T-helper 2 cell treated with Interferon-gamma antibody and Interleukin-4, amounts not matched to agents 5 μg/mL and 100 μg/mL, for 36 hours (primary cell): ENCODE measurements around the gene RAB38.

Experiments
- DNase-seq: peaks from one replicate; pipeline ENCODE4 v3.0.0; 2021; ENCODE audit warnings: low spot score
- H3K27ac Mint-ChIP-seq: one replicate; pipeline ENCODE4 v1.8.0; 2021; ENCODE audit warnings: mild to moderate bottlenecking, mixed read lengths
- H3K27me3 Mint-ChIP-seq: one replicate; pipeline ENCODE4 v1.8.0; 2021; ENCODE audit warnings: low read depth, mixed read lengths
- H3K36me3 Mint-ChIP-seq: one replicate; pipeline ENCODE4 v1.8.0; 2021; ENCODE audit warnings: low read depth, mixed read lengths
- H3K4me1 Mint-ChIP-seq: one replicate; pipeline ENCODE4 v1.8.0; 2021; ENCODE audit warnings: low read depth, mixed read lengths
- H3K4me3 Mint-ChIP-seq: one replicate; pipeline ENCODE4 v1.8.0; 2022; ENCODE audit warnings: mild to moderate bottlenecking, moderate library complexity, mixed read lengths
- H3K9me3 Mint-ChIP-seq: one replicate; pipeline ENCODE4 v1.8.0; 2021; ENCODE audit warnings: mixed read lengths

The RAB38 gene

DNA sequence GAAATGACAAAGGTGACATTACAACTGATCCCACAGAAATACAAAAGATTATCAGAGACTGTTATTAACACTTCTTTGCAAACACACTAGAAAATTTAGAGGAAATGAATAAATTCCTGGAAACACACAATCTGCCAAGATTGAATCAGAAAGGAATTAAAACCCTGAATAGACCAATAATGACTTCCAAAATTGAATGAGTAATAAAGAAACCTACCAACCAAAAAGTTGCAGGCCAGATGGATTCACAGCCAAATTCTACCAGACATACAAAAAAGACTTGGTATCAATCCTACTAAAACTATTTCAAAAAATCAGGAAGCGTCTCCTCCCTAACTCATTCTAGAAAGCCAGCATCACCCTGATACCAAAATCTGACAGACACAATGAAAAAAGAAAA, 17.2 kb downstream of the RAB38 start:
- Mint-ChIP-seq H3K4me1 (no peaks in the 10 kb centered on the region), H3K9me3 (peaks cover 8% of the 10 kb centered on the region), H3K36me3 (no peaks in the 10 kb centered on the region), H3K27ac (no peak overlapping the region), H3K4me3 (no peak overlapping the region), H3K27me3 (peaks cover 20% of the 10 kb centered on the region)
- no peak for DNase-seq

DNA sequence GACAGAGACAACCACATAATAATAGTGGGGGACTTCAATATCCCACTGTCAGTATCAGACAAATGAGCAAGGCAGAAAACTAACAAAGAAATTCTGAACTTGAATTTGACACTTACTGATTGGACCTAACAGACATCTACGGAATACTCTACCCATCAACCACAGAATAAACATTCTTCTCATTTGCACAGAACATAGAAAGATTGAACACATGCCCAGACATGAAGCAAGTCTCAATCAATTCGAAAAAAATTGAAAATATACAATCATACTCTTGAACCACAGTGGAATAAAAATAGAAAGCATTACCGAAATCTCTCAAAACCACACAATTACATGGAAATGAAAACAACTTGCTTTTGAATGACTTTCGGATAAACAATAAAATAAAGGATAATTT, 17.9 kb downstream of the RAB38 start:
- no peak overlapping the region for H3K27ac Mint-ChIP-seq
- no peaks in the 10 kb centered on the region for H3K36me3 Mint-ChIP-seq
- H3K27me3 Mint-ChIP-seq = peaks cover 15% of the 10 kb centered on the region
- H3K4me1 Mint-ChIP-seq = no peaks in the 10 kb centered on the region
- H3K4me3 Mint-ChIP-seq = no peak overlapping the region
- peaks cover 8% of the 10 kb centered on the region for H3K9me3 Mint-ChIP-seq
- no peak for DNase-seq

DNA sequence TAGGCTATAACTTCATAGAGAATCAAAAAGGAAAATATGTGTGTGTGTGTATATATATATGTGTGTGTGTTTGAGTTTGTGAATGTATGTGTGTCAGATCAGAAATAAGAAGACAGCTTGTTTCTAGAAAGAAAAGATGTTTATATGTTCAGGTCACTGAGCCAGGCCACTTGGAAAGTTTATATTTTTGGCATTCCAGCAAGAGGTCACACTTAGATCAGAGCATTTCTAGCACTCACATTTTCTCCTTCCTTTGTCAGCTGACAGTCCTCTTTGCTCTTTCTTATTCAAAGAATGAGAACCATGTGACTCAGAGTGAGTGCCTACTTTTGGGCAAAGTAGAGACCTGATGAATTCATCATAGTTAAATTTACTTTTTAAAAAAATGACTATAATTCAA, 22.9 kb downstream of the RAB38 start:
- H3K9me3 Mint-ChIP-seq = peaks cover 8% of the 10 kb centered on the region
- H3K27me3 Mint-ChIP-seq = peaks cover 4% of the 10 kb centered on the region
- H3K4me3 Mint-ChIP-seq = no peak overlapping the region
- no peak overlapping the region for H3K27ac Mint-ChIP-seq
- H3K36me3 Mint-ChIP-seq = no peaks in the 10 kb centered on the region
- no peak for DNase-seq
- H3K4me1 Mint-ChIP-seq = no peaks in the 10 kb centered on the region

DNA sequence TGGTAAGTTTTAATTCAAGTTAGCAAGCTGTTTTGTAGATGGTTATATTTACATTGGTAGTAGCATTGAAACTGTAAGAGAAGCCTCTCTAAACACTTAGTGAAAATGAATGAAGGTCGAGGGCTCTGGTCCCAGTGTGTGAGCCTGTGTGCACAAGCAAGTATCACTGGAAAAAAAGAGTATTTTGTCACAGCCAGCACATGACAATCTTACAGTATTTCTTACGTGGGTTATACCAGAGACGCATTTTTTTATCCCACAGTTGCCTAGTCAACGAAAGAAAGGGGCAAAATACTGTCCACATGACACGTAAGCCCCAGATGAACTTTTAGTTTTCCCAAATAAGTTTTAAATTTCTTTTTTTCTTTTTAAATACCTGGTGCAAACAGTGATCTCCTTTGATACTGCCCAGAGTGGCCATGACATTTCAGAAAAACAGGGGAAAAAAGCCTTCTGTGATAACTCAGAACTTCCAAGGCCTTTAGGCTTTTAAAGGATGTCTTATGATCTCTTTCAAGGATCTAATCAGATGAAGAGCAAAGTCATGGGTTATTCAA, 23.5 kb downstream of the RAB38 start:
- H3K27me3 Mint-ChIP-seq = peaks cover 3% of the 10 kb centered on the region
- peaks cover 8% of the 10 kb centered on the region for H3K9me3 Mint-ChIP-seq
- H3K4me3 Mint-ChIP-seq = no peak overlapping the region
- H3K27ac Mint-ChIP-seq = no peak overlapping the region
- H3K36me3 Mint-ChIP-seq = no peaks in the 10 kb centered on the region
- H3K4me1 Mint-ChIP-seq = no peaks in the 10 kb centered on the region
- no peak for DNase-seq

DNA sequence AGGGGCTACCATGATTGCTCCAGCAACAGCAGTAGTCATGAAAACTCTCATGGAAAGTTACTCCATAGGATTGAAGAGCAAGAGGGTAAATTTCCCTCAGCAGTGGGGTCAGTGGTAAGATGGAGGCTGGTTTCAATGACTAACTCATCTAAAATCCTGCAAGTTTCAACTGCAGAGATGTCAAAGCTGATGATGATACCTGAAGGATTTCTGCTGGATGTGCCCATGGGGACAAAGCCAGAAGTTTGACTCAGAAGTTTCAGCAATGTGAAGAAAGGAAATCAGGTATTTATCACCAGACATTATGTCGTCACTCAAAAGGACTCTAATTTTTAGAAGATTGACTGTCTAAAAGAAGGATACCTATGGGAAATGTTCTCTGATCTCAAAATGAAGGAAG, 29.1 kb downstream of the RAB38 start:
- peaks cover under 1% of the 10 kb centered on the region for H3K27me3 Mint-ChIP-seq
- no peaks in the 10 kb centered on the region for H3K9me3 Mint-ChIP-seq
- no peaks in the 10 kb centered on the region for H3K4me1 Mint-ChIP-seq
- H3K27ac Mint-ChIP-seq = no peak overlapping the region
- no peak overlapping the region for H3K4me3 Mint-ChIP-seq
- DNase-seq = no peak
- no peaks in the 10 kb centered on the region for H3K36me3 Mint-ChIP-seq

DNA sequence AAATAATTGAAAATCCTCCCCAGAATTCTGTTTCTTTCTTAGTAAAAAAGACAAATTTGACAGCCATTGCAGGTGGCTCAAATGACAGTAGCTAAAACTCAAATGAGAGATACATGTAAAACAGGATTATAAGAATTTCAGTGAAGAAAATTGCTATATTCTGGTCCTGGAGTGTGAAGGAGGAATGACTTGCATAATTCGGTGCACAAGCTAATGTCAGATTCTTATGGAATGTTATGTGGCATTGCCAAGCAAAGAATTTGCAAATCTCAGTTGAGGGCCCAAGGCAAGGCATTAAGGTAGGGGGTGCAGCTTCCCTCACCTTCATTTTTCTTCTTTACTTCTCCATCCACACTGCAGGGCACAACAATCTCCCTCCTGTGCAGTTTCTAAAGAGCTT, 35.4 kb downstream of the RAB38 start:
- no peaks in the 10 kb centered on the region for H3K9me3 Mint-ChIP-seq
- no peaks in the 10 kb centered on the region for H3K36me3 Mint-ChIP-seq
- no peak for DNase-seq

DNA sequence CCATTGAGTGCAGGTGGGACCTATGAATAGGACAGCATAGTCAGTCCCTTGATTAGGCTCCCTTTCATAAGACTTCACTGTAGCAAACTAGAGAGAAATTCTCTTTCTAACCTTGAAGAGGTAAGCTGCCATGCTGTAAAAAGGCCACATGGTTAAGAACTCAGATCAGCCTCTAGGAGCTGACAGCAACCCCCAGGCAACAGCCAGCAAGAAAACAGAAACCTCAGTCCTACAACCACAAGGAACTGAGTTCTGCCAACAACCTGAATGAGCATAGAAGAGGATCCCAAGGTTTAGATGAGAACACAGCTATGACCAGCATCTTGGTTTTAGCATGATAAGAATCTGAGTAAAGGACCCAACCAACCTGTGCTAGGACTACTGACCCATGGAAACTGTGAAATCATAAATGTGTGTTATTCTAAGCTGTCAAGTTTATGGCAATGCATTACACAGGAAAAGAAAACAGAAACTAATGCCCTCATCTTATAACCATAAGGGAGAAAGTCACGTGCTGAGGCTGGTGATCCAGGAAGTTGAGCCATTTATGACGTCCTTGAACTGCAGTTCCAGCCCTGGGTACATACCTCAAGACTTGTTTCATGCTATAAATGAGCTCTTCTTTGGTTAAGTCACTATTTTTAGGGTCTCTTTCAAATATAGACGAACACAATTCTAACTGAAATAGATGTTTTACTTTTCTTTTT, 43.3 kb downstream of the RAB38 start:
- no peak for DNase-seq
- H3K4me3 Mint-ChIP-seq = no peak overlapping the region
- no peak overlapping the region for H3K27ac Mint-ChIP-seq
- no peaks in the 10 kb centered on the region for H3K9me3 Mint-ChIP-seq
- peaks cover 4% of the 10 kb centered on the region for H3K27me3 Mint-ChIP-seq
- H3K36me3 Mint-ChIP-seq = no peaks in the 10 kb centered on the region
- no peaks in the 10 kb centered on the region for H3K4me1 Mint-ChIP-seq

More for the DNA sequence above, 35.4 kb downstream of the RAB38 start:
- H3K4me1 Mint-ChIP-seq = no peaks in the 10 kb centered on the region
- H3K27ac Mint-ChIP-seq = no peak overlapping the region
- H3K27me3 Mint-ChIP-seq = peaks cover 2% of the 10 kb centered on the region
- H3K4me3 Mint-ChIP-seq = no peak overlapping the region

DNA sequence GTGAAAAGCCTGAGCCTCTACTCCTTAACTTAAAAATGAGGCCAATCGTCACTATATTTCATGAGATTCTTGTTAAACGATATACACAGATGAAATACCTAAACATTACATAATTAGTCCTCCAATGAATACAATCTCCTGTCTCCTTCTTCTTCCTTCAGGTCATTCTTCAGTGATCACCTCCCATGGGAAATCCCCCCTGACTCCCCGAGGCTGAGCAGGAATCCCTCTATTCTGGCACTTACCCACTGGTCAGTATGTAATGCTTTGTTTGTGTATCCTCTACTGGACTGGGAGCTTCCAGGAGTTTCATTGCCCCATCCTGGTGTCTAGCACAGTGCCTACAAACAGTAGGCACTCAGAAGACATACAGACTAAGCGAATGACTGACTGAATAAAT, 52.3 kb downstream of the RAB38 start:
- Mint-ChIP-seq H3K27me3 (peaks cover 7% of the 10 kb centered on the region), H3K4me3 (no peak overlapping the region), H3K4me1 (no peaks in the 10 kb centered on the region), H3K9me3 (no peaks in the 10 kb centered on the region), H3K27ac (no peak overlapping the region), H3K36me3 (no peaks in the 10 kb centered on the region)
- no peak for DNase-seq

DNA sequence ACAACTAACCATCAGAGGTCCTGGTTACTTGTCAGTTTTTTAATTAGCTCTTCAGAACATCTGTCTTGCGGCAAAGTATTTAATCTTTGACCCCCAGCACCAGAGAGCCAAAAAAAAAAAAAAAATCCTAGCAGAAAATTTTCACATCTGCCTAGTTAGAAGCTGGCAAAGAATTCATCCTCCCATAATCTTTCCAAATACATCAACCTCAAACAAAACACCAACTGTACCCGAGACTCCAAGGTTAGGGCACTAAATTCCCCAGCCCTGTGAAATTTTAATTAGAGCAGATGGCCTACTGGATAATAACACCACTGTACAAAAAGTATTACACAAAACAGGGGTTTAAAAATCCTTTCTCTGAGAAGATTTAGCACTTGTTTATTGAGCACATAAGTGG, 55.7 kb downstream of the RAB38 start:
- Mint-ChIP-seq H3K27ac (no peak overlapping the region), H3K36me3 (no peaks in the 10 kb centered on the region), H3K4me1 (no peaks in the 10 kb centered on the region), H3K4me3 (no peak overlapping the region), H3K27me3 (peaks cover 7% of the 10 kb centered on the region), H3K9me3 (no peaks in the 10 kb centered on the region)
- DNase-seq = no peak

DNA sequence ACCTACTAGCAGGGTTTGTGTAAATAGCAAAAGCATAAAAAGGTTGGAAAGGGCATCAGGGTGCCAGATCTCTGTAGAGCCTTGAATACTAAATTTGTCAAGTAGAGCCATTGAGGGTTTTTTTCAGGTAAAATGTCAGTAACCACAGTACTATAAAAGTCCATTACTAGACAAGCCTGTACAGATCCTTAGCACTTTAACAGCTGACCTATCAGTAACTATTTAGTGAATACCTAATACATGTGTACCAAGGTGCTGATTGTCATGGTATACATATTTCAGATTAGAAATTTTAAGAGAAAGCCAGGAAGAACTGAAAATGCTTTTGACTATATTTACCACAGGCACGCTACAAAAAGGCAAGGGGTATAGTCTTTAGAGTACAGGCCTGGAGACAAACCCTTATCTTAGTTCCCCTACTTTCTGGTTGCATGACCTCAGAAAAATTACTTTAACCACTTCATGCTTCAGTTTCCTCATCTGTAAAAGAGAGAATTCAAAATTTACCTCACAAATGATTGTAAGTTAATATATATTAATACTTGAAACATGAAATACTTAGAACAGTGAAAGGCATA, 57.9 kb downstream of the RAB38 start:
- DNase-seq = no peak
- no peaks in the 10 kb centered on the region for H3K4me1 Mint-ChIP-seq

DNA sequence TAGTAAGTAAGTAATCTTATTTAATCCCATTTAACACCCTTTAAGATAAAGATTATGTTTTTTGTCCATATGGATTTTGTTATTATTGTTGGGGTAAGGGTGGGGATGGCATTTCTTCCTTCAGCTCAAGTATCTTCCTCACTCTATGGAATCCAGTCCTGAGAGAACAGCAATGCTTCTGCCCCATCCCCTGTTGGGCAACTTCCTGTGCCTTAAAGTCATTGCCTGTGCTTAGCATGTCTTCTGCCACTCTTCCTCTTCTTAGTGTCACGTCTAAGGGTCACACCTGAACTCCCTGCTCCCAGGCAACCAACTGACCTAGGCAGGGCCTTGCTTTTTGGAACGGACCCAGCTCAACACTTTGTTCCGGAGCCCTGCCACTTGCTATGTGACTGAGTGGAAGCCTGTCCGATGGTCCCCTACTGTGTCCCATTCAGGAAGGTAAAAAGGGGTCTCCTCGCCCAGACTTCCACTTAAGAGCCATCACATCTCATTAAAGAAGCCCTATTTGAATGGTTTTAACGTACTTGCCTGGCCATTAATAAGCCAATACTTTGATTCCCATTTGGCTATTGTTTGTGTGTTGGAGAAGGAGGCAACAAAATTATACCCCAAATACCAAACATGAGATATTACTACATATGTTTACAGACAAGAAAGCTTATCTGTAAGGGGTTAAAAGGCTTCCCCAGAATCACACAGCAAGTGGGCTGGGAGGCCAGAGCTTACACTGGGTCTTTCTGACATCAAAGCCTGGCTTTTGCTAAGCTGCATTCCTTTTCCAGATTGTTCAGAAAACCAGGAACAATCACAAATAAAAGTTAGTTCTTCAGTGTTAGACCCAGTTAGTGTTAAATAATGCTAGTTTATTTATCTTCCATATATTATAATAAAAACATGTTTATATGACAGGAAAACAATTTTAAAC, 59.2 kb downstream of the RAB38 start:
- H3K4me1 Mint-ChIP-seq = no peaks in the 10 kb centered on the region
- DNase-seq = no peak
- H3K27ac Mint-ChIP-seq = no peak overlapping the region
- no peaks in the 10 kb centered on the region for H3K9me3 Mint-ChIP-seq
- no peaks in the 10 kb centered on the region for H3K36me3 Mint-ChIP-seq
- peaks cover 7% of the 10 kb centered on the region for H3K27me3 Mint-ChIP-seq
- H3K4me3 Mint-ChIP-seq = no peak overlapping the region

More for the DNA sequence above, 57.9 kb downstream of the RAB38 start:
- H3K27me3 Mint-ChIP-seq = peaks cover 7% of the 10 kb centered on the region
- no peaks in the 10 kb centered on the region for H3K9me3 Mint-ChIP-seq
- no peak overlapping the region for H3K4me3 Mint-ChIP-seq
- no peaks in the 10 kb centered on the region for H3K36me3 Mint-ChIP-seq
- no peak overlapping the region for H3K27ac Mint-ChIP-seq

DNA sequence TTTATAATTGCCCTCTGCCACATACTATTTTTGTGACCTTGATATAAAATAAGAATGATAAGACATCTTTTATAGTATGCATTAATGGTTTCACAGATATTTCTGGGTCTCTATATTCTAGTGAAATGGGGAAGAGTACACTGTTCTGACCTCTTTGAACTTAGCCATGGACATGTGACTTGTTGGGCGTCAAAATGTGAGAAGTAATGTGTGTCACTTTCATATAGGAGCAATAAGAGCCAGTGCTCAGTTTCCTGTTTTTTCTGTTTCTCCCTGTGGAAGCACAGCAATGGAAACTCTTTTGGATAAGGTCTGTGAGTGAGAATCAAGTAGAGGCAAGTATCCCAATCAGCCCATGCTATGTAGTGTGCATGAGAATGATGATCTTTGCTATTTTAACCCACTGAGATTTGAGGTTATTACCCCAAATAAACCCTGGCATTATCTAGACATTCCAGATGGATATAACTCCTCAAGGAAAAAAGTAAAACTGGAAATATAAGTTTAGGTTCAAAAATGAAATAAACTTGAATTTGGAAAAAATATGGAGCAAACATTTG, 60.7 kb downstream of the RAB38 start:
- H3K4me1 Mint-ChIP-seq = no peaks in the 10 kb centered on the region
- H3K27me3 Mint-ChIP-seq = peaks cover 3% of the 10 kb centered on the region
- no peaks in the 10 kb centered on the region for H3K36me3 Mint-ChIP-seq
- DNase-seq = no peak
- no peak overlapping the region for H3K4me3 Mint-ChIP-seq
- H3K27ac Mint-ChIP-seq = no peak overlapping the region
- H3K9me3 Mint-ChIP-seq = no peaks in the 10 kb centered on the region

DNA sequence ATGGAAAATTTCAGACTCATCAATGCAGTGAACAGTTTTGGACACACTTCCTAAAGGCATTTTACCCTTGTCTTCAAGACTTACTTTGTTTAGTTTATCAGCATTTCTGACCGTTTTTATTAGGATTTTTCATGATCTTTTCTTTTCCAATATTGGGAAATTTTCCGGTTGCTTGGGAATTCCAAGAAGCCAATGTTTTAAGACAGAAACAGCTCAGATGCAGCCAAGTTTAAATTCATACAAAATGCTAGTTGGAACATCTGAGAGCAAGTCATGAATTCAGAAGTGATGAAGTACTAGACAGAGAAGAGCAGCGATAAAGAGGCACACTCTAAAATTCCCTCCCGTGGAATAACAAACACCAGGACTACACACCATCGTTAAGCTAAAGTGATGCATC, 68.6 kb downstream of the RAB38 start:
- DNase-seq = no peak
- no peak overlapping the region for H3K27ac Mint-ChIP-seq
- H3K27me3 Mint-ChIP-seq = peaks cover 3% of the 10 kb centered on the region
- no peak overlapping the region for H3K4me3 Mint-ChIP-seq
- H3K4me1 Mint-ChIP-seq = no peaks in the 10 kb centered on the region
- H3K36me3 Mint-ChIP-seq = no peaks in the 10 kb centered on the region
- no peaks in the 10 kb centered on the region for H3K9me3 Mint-ChIP-seq

DNA sequence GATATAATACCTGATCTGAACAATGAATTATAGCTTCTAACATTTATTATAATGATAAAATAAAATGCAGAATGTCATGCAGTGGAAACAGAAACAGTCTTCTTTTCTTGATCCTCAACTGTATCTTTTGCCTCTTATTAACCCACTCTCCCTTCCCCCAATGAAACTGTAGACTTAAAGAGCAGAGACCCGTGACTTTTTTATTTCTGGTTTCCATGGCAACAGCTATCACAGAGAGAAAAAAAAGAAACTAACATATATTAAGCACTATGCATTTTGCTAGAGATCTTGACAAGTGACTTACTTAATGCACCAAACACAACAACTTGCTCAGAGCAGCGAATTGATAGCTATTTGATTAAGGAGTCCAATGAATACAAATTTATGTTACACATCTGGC, 69.3 kb downstream of the RAB38 start:
- no peaks in the 10 kb centered on the region for H3K9me3 Mint-ChIP-seq
- no peak overlapping the region for H3K27ac Mint-ChIP-seq
- DNase-seq = no peak
- no peaks in the 10 kb centered on the region for H3K4me1 Mint-ChIP-seq
- peaks cover 3% of the 10 kb centered on the region for H3K27me3 Mint-ChIP-seq
- no peaks in the 10 kb centered on the region for H3K36me3 Mint-ChIP-seq
- no peak overlapping the region for H3K4me3 Mint-ChIP-seq
